Measurements from ENCODE around the gene SH2D4B.
"Not testable (repeated sequence)": the region's sequence is repeated elsewhere in the genome, so short reads cannot be mapped to it uniquely, and the experiment has no call there.

SH2D4B gene

DNA sequence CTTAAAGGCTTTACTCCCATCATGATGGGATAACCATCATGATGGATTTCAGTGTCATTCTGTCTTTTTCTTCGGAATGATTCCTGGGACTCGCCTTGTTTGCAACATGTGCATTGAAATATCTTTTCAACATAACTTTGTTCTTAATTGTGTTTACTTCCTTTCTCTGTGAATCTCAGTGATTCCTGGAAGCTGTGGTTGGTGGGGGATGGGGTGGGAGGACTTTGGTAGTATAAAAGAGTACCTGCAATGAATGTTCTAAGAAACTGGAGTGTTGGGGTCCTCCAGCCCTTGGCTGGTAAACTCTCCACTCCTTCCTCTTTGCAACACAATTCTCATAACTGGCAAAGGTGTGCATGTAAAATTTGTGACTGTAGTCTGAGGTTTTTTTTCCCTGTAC lies 11.5 kb upstream of the SH2D4B start:
- DNase-seq, result no peak

- no peak for DNase-seq
Measured at GRCh38 chr10:80526742-80527141, 11.0 kb upstream of the SH2D4B start.

DNA sequence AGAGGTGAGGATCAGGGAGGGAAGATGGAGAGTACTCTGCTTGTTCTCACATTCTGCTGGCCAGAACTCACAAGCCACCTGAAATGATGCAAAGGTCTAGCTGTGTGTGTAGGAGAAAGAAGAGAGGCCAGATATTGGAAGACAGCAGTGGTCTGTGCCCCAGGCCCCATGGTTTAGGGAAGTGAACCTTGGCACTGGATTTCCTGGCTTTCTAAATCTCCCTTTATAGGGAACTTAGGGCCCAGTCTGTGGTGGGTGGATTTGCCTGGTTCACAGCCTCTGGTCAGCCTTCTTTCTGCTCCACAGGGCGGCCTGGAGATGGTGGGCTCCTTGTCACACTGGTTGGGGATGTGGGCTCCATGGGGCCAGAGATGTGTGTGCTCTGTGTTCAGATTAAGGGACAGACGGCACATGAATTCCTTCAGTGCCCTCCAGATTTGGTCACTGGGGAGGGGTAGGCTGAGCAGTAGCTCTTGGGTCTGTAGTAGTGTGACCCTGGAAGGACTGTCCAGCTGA lies 9.5 kb upstream of the SH2D4B start:
- DNase-seq, result no peak

DNA sequence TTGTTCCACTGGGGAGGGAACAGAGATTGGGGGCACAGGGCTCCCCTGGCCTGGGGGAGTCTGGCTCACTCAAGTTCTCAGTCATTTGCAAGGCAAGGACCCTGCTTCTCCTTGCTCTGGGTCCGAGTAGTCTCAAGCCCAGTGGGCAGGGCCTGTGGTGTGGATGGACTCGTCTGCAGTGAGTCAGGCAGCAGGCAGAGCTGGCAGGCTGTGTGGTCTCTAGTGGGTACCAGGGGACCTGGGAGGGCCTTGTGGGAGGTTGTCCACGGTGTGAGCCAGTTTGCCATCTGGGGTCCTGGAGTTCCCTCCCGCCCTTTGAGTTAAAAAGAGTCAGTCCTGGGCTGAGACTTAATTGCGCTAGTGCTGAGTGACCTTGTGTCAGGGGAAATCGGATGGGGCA lies 8.8 kb upstream of the SH2D4B start:
- DNase-seq, result no peak

DNA sequence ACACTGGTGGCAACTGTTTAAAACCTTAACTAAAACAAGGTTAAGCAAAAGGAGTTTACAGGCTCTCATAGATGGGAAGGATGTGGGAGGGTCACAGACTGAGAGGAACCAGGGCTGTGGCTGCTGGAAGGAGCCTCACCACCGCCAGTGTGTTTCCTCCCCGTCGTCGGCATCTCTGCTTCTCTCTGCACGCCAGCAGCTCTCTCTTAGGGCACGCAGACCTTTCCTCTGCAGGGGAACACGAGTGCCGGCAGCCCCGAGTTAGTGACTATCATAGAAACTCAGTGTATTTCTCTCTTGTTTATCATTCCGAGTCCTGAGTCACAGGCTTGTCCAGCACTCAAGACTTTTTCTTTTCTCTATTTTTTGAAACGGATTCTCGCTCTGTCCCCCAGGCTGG lies 8.1 kb upstream of the SH2D4B start:
- DNase-seq, result no peak

- DNase-seq, result peak; percentile 62
Measured at GRCh38 chr10:80530251-80530650, 7.5 kb upstream of the SH2D4B start.

- no peak for DNase-seq
Measured at GRCh38 chr10:80530816-80531215, 6.9 kb upstream of the SH2D4B start.

DNA sequence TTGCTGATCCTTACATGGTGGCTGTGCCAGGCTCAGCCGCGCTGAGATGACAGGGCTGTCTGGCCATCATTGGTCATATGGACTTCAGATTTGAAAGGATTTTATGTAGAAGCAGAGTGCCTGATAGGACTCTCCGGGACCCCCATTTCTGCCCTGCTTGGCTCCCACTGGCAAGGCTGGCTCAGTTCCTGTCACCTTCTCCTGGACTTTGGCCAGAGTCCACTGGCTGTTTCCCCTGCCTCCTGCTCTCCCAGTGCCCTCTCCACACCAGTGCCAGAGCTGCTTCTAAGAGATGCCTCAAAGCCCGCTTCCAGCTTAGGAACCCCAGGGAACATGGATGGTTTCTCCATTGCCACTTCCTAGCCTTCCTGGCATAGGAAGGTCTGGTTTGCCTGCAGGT lies 5.1 kb upstream of the SH2D4B start:
- no peak for DNase-seq

DNA sequence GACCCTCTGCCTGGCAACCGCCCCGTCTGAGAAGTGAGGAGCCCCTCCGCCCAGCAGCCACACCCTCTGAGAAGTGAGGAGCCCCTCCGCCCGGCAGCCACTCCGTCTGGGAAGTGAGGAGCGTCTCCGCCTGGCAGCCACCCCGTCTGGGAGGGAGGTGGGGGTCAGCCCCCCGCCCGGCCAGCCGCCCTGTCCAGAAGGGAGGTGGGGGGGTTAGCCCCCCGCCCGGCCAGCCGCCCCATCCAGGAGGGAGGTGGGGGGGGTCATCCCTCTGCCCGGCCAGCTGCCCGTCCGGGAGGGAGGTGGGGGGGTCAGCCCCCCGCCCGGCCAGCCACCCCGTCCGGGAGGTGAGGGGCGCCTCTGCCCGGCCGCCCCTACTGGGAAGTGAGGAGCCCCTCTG lies 3.6 kb upstream of the SH2D4B start:
- not testable (repeated sequence) for DNase-seq

- DNase-seq, result not testable (repeated sequence)
Measured at GRCh38 chr10:80534646-80535045, 3.1 kb upstream of the SH2D4B start.

- peak; percentile 84 for DNase-seq
Measured at GRCh38 chr10:80535671-80536360, 1.9 kb upstream of the SH2D4B start.

- no peak for DNase-seq
Measured at GRCh38 chr10:80536361-80536835, 1.3 kb upstream of the SH2D4B start.

- DNase-seq, result no peak
Measured at GRCh38 chr10:80537086-80537735, 491 bp upstream of the SH2D4B start.

- DNase-seq, result no peak
Measured at GRCh38 chr10:80538481-80539185, 931 bp downstream of the SH2D4B start.

DNA sequence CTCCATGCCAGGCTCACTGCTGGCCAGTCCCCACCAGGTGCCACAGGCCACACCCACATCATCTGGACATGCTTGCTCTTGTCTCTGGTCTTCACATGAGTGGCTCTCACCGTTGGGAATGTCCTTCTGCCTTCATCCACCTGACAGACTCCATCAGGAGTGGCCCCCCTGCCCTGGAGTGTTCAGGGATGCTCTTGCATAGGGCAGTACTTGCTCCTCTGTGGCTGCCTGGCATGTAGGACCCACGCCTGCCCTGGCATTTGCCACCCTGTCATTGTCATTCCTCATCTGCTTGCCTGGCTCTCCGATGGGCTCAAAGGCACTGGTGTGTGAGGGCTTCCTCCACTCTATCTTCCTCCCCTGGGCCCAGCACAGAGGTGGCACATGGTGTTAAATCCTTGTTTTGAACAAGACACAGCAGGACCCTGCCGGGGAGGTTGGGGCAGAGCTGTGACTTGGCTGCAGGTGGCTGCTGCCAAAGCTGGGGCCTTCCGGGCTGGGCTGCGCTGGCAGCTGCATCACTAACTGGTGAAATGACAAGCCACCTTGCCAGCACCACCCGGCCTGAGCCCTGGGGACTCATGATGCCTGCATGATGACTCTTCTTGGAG lies 1.8 kb downstream of the SH2D4B start:
- DNase-seq, result no peak

DNA sequence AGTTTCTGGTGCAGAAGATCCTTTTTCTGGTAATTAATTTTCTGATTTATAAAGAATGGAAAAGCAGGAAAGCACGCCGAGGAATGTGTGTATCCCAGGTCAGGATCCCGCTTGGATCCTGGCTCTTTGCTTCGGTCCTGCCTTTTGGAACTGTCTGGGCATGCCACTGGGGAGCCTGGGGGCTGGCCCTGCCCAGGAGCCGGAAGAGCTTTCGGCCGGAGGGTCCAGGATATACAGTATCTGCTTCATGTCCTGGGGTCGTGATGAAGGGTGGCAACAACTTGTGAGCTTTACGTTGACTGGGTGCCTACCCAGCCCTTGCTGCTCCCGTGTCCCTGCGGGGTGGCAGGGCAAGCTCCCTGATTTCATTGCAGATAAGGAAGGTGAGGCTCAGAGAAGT lies 2.4 kb downstream of the SH2D4B start:
- no peak for DNase-seq

DNA sequence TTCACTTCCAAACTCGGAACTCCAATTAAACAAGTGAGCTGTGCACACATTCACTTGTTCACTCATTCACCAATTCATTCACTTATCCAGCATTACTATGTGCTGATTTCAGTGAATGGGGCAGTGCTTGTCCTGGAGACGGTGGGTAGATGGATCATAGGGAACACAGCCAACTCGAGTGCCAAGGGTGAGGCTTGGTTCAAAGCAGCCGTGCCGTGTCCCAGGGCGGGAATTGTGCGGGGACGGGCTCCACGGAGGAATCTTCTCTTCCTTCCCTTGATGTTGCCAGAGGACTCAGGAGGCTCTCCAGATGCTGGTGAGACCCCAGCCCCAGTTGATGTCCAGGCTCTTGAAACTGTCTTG lies 2.9 kb downstream of the SH2D4B start:
- DNase-seq, result no peak

DNA sequence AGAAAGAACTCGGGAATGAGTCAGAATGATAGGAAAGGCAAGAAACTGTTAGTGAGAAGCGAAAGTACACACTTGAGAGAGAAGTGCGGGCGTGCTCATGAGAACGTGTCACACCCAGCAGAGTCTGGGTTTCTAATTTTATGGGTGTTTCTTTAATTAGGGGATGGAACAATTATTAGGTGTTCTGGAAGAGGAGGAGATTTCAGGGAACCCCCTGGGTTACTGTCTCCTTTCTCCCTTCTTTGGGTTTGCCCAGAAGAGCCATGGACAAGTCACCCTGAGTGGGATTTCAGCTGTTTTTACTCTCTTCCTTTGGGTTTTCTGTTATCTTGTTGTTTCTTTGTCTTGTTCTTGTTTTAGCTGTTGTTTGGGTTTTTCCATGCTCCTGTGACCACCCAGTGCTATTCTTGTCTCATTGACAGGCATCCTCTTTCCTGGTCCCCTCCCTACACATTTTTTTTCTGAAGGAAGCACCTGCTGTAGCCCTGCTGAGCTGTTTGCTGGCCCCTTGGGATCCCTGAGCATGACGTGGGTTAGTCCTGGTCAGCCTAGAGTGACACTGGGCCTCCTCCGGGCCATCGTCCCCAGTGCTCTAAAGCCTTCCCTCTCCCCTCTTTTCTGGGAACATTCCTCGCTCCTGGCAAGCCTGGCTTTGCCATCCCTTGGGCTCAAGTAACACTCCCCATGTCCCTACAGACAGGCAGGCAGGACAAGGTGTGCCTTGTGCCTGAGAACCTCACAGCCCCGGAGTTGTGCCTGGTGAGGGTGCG lies 3.5 kb downstream of the SH2D4B start:
- no peak for DNase-seq

DNA sequence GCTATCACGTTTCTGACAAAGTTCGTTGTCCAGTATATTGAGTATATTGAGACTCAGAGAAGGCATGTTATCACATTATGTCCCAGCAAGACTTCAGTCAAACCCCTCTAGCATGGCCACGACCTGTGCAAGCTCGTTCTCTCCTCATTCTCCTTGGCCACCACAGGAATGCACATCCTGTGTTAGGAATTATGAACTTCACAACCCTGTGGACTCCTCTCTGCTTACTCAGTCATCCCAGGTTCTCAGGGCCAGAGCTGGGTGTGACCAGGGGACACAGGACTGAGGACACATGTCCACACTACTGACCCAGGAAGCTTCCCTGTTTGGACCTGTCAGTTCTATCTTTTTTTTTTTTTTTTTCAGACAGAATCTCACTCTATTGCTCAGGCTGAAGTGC lies 4.4 kb downstream of the SH2D4B start:
- no peak for DNase-seq

DNA sequence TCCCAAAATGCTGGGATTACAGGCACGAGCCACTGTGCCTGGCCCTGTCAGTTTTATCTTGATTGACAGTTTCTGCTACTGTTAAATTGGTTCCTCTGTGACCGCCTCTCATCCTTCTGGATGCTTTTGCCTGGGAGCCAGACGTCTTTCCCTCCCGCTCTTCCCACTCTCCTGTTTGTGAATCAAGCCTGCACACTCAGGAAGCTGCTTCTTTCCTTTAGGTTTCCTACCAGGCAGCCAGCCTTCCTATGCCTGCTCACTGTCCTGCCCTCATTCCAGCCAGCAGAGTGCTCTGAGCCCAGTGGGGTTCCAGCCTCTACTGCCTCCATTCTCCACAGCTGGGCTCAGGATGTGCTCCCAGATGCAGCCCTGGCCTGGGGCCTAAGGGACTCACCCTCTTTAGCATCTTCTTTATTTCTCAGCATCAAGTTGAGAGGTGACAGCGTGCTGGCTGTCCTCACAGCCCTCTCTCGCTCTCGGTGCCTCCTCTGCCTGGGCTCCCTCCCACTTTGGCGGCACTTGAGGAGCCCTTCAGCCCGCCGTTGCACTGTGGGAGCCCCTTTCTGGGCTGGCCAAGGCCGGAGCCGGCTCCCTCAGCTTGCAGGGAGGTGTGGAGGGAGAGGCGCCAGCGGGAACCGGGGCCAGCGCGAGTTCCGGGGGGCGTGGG lies 5.1 kb downstream of the SH2D4B start:
- DNase-seq, result no peak

DNA sequence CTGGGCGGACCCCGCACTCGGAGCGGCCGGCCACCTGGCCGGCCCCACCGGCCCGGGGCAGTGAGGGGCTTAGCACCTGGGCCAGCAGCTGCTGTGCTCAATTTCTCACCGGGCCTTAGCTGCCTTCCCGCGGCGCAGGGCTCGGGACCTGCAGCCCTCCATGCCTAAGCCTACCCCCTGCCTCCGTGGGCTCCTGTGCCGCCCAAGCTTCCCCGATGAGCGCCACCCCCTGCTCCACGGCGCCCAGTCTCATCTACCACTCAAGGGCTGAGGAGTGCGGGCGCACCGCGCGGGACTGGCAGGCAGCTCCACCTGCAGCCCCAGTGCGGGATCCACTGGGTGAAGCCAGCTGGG lies 5.6 kb downstream of the SH2D4B start:
- not testable (repeated sequence) for DNase-seq

DNA sequence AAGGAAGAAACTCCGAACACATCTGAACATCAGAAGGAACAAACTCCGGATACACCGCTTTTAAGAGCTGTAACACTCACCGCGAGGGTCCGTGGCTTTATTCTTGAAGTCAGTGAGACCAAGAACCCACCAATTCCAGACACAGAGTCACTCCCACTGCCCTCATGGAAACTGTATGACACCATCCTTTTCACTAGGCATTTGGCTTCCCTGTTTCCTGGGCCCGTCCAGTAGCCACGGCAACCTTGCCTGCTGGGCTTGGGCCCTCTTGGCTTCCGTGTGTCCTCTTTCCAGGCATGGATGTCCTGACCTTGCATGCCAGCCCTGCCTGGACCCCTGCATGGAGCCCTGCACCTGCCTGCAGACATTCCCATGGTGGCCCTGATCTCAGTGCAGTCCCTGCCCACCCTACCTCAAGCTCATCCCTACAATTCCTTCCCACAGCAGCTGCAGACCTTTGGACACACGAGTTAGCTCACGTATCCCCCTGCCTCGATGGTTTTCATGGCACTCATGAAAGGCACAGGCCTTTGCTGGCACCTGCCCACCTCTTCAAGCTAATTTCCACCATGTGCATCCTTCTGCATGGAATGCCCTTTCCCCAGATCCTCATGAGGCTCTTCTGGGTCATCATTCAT lies 6.7 kb downstream of the SH2D4B start:
- no peak for DNase-seq
